Suprapubic skin (tissue), 4 donors: ENCODE data around the gene ZEB2. TPM values are rescaled to one million over a fixed set of nuclear protein-coding genes. Genes with fewer than 3 reads are reported as not detected.

Source experiments
- DNase-seq, 2 donors: peaks; one replicate each; pipeline ENCODE4 v3.0.0-alpha.2; 2019; ENCODE audit warnings: low spot score in 2 of 2
- H3K27ac ChIP-seq: fragments of 200-600 bp; sonication (generic); one replicate; pipeline ENCODE4 v1.5.1; 2019
- H3K27me3 ChIP-seq: fragments of 200-600 bp; sonication (generic); one replicate; pipeline ENCODE4 v1.5.1; 2019
- H3K36me3 ChIP-seq: fragments of 200-600 bp; sonication (generic); one replicate; pipeline ENCODE4 v1.5.1; 2019
- H3K4me1 ChIP-seq: fragments of 200-600 bp; sonication (generic); one replicate; pipeline ENCODE4 v1.5.1; 2019
- H3K4me3 ChIP-seq: fragments of 200-600 bp; sonication (generic); one replicate; pipeline ENCODE4 v1.5.1; 2019; ENCODE audit warnings: mild to moderate bottlenecking
- H3K9me3 ChIP-seq: fragments of 200-600 bp; sonication (generic); one replicate; pipeline ENCODE4 v1.5.1; 2019
- CTCF ChIP-seq, 2 donors: fragments of 200-600 bp in 1 of 2; fragments of 450-650 bp in 1 of 2; sonication (generic) in 1 of 2; IDR thresholded peaks; one replicate each; pipeline ENCODE4 v1.5.1; 2016 to 2019; ENCODE audit warnings: antibody characterized with exemption in 2 of 2, mild to moderate bottlenecking in 1 of 2, moderate library complexity in 1 of 2
- EP300 ChIP-seq: sonication (generic); formaldehyde crosslinking; IDR thresholded peaks from one replicate; pipeline ENCODE4 v1.6.1; 2017; ENCODE audit warnings: antibody characterized with exemption
- POLR2A ChIP-seq, 2 donors: fragments of 450-650 bp; IDR thresholded peaks; one replicate each; pipeline ENCODE4 v1.6.1; 2017; ENCODE audit warnings: antibody characterized with exemption in 2 of 2, mild to moderate bottlenecking in 2 of 2, moderate library complexity in 2 of 2
- POLR2AphosphoS5 ChIP-seq, 3 donors: sonication (generic); formaldehyde crosslinking; IDR thresholded peaks; one replicate each; pipeline ENCODE4 v1.6.1; 2017; ENCODE audit warnings: antibody characterized with exemption in 3 of 3
- WGBS: methylation state at CpG from one replicate; pipeline ENCODE4 v1.1.5; 2018; 5-methylcytosine and 5-hydroxymethylcytosine counted together
- total RNA-seq, 4 donors: library from RNA; depleted of rRNA; stranded (reverse); fragments of >200 nt; gene quantifications; one replicate each; pipeline ENCODE4 v1.1.0, GENCODE V29; 2016

ZEB2 gene
- total RNA-seq, 4 donors from 2014 or later: 16.3 to 43.7 (median 34.5) TPM

DNA sequence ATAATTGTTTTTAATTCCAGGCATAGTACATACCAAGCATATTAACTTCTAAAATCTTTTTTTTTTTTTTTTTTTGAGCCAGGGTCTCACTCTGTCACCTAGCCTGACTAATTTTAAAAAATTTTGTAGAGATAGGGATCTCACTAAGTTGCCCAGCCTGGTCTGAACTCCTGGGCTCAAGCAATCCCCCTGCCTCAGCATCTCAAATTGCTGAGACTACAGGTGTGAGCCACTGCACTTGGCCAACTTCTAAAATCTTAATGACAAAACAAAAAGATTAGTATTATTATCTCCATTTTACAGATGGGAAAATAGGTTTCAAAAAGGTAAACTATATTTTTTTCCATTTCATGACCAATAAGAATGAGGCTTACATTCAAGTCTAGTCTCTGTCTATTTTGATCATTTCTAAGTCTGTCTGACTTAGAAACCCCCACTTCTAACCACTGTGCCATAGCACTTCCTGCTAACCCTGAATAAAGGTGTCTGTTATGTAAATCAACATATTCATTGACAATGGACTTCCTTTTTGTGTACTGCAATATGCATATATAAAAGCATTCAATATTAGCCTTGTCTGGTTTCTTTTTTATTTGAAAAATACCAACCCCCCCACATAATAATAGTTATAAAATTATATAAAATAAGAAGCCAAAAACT lies 28.7 kb upstream of the ZEB2 start:
- no peak for DNase-seq
- no peak overlapping the region for H3K27ac ChIP-seq

DNA sequence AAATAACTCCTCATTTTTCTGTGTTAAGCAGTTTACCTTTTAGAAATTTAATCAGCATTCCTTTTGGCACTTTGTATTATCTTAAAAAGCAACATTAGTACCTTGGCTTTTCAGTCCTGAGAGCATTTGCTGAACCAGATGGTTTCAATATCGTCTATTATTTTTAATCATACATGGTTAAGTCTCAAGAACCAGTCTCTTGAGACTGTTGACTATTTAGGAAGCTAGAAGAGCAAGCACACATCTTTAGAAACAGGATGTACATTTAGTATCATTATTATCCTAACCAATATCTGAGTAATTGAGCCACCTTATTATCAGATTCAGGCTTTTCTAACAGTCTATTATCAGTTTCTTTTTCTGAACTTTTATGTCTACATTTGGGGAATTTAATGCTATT lies 28.2 kb upstream of the ZEB2 start:
- WGBS: 54% methylated on average over 1 of the region's 1 CpG
- Histone ChIP-seq H3K27ac (no peak overlapping the region), H3K4me3 (no peak overlapping the region), H3K9me3 (no peaks in the 10 kb centered on the region), H3K36me3 (no peaks in the 10 kb centered on the region), H3K4me1 (no peaks in the 10 kb centered on the region), H3K27me3 (no peaks in the 10 kb centered on the region)
- DNase-seq: no peak
- TF ChIP-seq EP300 (no peak), POLR2A (IDR thresholded peaks at IDR 0.05) (no peak), CTCF (IDR thresholded peaks at IDR 0.05) (no peak), POLR2AphosphoS5 (IDR thresholded peaks at IDR 0.05) (no peak)

More for the DNA sequence above, 28.7 kb upstream of the ZEB2 start:
- Histone ChIP-seq H3K4me3 (no peak overlapping the region), H3K9me3 (no peaks in the 10 kb centered on the region), H3K27me3 (no peaks in the 10 kb centered on the region), H3K4me1 (no peaks in the 10 kb centered on the region), H3K36me3 (no peaks in the 10 kb centered on the region)
- TF ChIP-seq POLR2AphosphoS5 (IDR thresholded peaks at IDR 0.05): no peak
- no peak for TF ChIP-seq POLR2A (IDR thresholded peaks at IDR 0.05)
- TF ChIP-seq EP300: no peak
- TF ChIP-seq CTCF (IDR thresholded peaks at IDR 0.05): no peak

DNA sequence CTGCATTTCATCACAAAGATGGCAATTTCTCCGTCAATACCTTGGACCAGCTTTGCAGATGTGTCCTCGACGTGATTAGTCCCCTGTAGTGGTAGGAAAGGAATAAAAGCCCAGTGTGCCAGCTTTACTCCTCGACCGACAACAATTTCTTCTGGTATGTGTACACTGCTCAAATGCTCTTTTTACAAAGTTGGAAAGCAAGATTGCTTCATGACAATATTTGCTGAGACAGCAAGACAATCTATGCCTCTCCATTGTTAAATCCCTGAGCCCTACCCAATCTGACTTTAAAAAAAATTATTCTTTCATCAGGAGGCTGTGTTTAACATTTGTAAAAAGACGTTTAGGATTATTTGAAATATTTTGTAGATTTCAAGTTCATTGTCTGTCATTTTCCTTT lies 27.6 kb upstream of the ZEB2 start:
- Histone ChIP-seq H3K27me3 (no peaks in the 10 kb centered on the region), H3K4me3 (no peak overlapping the region), H3K36me3 (no peaks in the 10 kb centered on the region), H3K27ac (no peak overlapping the region), H3K4me1 (no peaks in the 10 kb centered on the region), H3K9me3 (no peaks in the 10 kb centered on the region)
- TF ChIP-seq CTCF (IDR thresholded peaks at IDR 0.05) (no peak), POLR2A (IDR thresholded peaks at IDR 0.05) (no peak), EP300 (no peak), POLR2AphosphoS5 (IDR thresholded peaks at IDR 0.05) (no peak)
- WGBS: 74% methylated on average over 6 of the region's 6 CpGs
- DNase-seq: no peak

DNA sequence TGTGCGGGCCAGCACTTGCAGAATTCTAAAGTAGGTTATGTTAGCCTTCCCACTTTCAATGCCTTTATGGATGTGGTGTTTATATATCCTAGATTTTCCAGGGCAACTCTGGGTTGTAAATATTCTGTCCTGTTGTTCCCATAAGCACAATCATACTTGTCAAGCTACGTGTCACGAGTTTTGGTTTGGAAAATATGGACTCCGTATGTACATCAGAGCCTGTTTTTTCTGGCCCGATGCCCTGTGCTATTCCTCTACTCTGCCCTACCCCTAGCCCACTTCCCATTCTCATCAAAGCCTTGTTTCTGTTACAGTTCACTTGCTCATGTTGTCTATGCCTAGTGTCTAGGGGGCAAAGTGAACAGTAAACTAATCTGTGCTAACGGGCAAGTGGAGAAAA lies 27.0 kb upstream of the ZEB2 start:
- Histone ChIP-seq H3K27ac (no peak overlapping the region), H3K9me3 (no peaks in the 10 kb centered on the region), H3K27me3 (no peaks in the 10 kb centered on the region), H3K36me3 (no peaks in the 10 kb centered on the region), H3K4me1 (no peaks in the 10 kb centered on the region), H3K4me3 (no peak overlapping the region)
- 68% methylated on average over 6 of the region's 6 CpGs for WGBS
- no peak for TF ChIP-seq EP300
- TF ChIP-seq POLR2AphosphoS5 (IDR thresholded peaks at IDR 0.05): no peak
- TF ChIP-seq POLR2A (IDR thresholded peaks at IDR 0.05): no peak
- TF ChIP-seq CTCF (IDR thresholded peaks at IDR 0.05): no peak
- no peak for DNase-seq

GRCh38 chr2:144545787-144546186 lies 25.9 kb upstream of the ZEB2 start:
- TF ChIP-seq POLR2AphosphoS5 (IDR thresholded peaks at IDR 0.05): no peak
- Histone ChIP-seq H3K4me1 (no peaks in the 10 kb centered on the region), H3K9me3 (no peaks in the 10 kb centered on the region), H3K27me3 (no peaks in the 10 kb centered on the region), H3K36me3 (no peaks in the 10 kb centered on the region), H3K4me3 (no peak overlapping the region), H3K27ac (no peak overlapping the region)
- DNase-seq: no peak
- 67% methylated on average over 2 of the region's 2 CpGs for WGBS

DNA sequence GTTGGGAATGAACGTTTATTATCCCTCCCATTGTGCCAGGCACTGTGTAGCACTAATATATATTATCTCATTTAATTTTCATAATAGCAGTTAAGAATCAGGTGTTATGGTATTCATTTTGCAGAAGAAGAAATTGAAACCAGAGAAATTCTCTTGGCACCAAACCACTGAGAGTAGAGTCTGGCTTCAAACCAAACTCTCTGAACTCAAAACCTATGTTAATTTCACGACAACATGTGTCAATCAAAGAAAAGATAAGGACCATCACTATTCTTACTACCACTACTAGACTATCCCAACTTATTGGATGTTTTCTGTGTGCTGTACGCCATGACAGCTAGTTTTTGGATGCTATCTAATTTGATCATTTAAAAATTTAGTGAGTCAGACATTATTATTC lies 24.1 kb upstream of the ZEB2 start:
- no peak for DNase-seq
- Histone ChIP-seq H3K27me3 (no peaks in the 10 kb centered on the region), H3K4me1 (no peaks in the 10 kb centered on the region), H3K27ac (no peak overlapping the region), H3K36me3 (no peaks in the 10 kb centered on the region), H3K9me3 (no peaks in the 10 kb centered on the region), H3K4me3 (no peak overlapping the region)
- WGBS: 80% methylated on average over 3 of the region's 3 CpGs
- no peak for TF ChIP-seq EP300
- no peak for TF ChIP-seq CTCF (IDR thresholded peaks at IDR 0.05)
- TF ChIP-seq POLR2A (IDR thresholded peaks at IDR 0.05): no peak
- no peak for TF ChIP-seq POLR2AphosphoS5 (IDR thresholded peaks at IDR 0.05)
